Stimulated activated CD4-positive, alpha-beta T cell treated with anti-CD3 and anti-CD28 coated beads, Interleukin-1b, Interleukin-23, amount 100 ng/mL, for 48 hours (primary cell): ENCODE measurements around the gene SHROOM1.

Experiments used
- DNase-seq: peaks from one replicate; pipeline ENCODE4 v3.0.0-alpha.2; 2020

The SHROOM1 gene

DNA sequence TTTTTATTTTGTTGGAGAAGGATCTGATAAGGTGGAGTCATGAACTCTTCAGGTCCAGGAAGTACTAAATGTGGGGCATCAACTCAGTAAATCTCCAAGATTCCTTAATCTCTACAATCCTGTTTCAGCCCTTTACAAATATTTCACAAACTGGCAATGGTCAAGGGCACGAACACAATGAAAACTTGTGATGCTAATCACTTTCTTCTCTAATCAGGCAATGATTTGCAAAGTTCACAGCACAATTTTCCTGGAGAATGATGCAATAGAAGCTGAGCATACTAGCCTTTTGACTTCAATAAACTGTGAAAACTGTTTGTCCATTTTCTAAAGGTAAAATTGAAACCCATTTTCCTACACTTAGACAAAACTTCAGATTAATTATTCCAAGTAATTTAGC, 18.9 kb upstream of the SHROOM1 start:
- DNase-seq: no peak

- no peak for DNase-seq
These were observed 17.8 kb upstream of the SHROOM1 start for GRCh38 chr5:132848270-132848669.

GRCh38 chr5:132841305-132841704, 10.9 kb upstream of the SHROOM1 start:
- DNase-seq: no peak

DNA sequence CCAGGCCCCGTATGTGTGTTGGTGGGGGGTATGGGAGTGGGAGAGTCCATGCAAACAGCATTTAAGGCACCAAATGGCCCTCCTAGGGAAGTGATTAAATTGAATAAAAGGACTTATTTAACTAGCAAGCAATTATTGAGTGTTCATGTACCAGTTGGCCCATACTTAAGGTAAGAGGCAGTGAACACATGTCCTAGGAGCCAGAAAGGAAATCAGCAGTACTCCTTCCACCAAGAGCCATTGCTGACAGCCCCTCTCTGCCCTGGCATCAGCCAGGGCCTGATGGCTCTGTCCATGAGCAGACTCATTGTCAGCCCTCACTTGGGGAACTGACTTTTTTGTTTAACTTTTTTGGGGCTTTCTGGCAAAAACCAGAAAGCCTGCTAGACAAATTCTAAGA, 10.4 kb upstream of the SHROOM1 start:
- no peak for DNase-seq

- no peak for DNase-seq
These were observed 9.9 kb upstream of the SHROOM1 start for GRCh38 chr5:132840313-132840712.

DNA sequence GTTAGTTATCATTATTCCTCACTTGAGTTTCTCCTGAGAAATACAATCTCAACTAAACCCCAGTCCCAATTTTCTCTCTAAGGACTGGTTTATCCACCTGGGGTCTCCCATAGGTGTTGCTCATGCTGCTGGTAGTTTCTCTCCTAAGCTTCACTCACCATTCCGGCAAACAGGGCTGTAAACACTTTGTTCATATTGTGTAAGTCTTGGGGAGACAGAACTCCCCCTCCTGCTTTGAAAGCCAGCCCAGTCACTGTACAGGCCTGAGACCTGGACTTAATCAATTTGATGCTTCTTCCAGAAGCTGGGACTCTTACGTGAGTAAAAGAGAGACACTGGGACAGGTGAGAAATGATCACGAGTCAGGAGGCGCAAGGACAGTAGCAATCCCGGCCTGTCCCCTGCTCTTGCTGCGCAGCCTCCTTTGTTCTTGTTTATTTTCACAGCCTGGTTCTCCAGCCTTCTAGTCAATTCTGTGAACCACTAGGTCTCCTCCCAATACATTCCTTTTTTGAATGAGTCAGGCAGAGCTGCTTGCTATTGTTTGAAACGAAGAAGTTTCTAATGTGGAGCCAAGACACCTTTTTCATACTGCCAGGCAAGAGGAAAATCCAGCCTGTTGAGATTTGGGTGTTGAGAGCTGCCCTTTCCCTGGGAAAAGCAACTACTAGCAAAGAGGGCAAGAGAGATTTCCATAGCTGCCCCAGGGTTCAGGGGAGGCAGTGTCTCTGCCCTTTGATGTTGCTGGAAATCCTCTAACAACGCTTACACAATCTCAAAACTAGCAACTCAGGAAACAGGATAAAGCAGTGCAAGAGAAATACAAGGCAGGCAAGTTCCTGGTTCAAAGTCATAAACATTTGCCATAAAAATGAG, 9.2 kb upstream of the SHROOM1 start:
- DNase-seq: no peak

DNA sequence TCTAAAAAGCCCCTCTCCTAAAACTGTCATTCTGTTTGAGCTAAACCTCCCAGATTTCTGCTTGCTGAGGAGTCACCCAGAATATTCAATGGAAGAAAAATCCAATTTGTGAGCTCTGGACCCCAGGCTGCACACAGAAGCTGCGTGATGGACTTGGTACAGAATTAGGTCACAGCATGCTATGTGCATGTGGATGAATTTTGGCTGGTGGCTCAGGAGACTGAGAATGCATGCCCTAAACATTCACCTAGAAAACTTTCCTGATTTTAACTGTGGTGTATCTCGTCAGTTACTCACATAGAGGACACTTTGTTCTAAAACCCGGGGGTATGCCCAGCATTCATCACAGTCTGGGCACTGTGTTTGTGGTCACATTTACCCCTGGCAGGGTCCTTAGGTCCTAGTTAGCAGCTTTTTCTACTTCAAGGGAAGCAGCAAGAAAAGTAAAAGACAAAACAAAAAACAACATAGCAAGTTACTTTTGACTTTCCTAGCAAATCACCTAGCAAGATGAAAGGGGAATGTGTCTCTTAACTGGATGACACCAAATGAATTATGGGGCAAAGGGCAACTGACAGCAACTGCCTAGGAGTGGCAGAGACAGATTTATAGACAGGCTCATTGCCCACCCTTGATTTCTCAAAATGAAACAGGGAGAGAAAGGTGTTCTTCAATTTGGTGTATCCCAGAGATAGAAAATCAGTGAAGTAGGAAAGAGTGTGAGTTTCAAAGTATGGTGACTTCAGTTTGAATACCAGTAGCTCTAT, 8.3 kb upstream of the SHROOM1 start:
- no peak for DNase-seq

- DNase-seq: no peak
These were observed 7.4 kb upstream of the SHROOM1 start for GRCh38 chr5:132837868-132838267.

GRCh38 chr5:132836852-132837251, 6.4 kb upstream of the SHROOM1 start:
- DNase-seq: no peak

- no peak for DNase-seq
These were observed 3.6 kb upstream of the SHROOM1 start for GRCh38 chr5:132834057-132834456.

- DNase-seq: no peak
These were observed 2.2 kb upstream of the SHROOM1 start for GRCh38 chr5:132832612-132833011.

DNA sequence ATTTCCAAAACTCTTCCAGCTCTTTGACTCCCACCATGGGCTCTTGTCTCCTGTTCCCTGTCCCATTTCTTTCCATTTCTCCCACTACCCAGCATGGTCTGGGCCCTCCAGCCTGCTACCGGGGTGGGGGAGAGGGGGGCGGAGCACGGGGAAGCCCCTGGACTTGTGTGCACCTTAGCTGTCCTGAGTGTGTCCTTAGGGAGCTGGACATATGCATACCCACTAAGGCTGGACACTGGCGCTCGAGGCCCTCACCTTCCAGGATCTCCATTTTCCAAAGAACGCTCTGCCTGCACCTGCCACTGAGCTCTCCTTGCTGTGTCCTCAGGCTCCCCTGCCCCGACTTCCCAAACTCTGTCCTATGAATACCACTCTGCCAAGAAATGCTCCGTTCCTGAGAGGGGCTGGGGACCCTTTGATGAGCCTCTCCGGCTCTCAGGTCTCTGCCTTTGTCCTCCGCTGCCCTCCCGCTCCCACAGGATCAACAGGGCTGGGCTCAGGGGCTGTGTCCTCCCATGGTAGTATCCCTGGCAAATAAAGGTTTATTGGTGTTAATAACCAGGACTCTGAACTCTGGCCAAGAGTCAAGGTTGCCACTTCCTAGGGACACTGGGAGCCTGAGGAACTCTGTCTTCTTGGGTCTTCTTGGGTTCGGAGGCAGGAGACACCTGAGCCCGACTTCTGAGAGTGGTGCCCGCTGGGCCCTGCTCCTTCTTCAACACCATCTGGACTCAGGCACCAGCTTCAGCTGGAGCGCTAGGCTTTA, 831 bp upstream of the SHROOM1 start:
- DNase-seq: no peak

DNA sequence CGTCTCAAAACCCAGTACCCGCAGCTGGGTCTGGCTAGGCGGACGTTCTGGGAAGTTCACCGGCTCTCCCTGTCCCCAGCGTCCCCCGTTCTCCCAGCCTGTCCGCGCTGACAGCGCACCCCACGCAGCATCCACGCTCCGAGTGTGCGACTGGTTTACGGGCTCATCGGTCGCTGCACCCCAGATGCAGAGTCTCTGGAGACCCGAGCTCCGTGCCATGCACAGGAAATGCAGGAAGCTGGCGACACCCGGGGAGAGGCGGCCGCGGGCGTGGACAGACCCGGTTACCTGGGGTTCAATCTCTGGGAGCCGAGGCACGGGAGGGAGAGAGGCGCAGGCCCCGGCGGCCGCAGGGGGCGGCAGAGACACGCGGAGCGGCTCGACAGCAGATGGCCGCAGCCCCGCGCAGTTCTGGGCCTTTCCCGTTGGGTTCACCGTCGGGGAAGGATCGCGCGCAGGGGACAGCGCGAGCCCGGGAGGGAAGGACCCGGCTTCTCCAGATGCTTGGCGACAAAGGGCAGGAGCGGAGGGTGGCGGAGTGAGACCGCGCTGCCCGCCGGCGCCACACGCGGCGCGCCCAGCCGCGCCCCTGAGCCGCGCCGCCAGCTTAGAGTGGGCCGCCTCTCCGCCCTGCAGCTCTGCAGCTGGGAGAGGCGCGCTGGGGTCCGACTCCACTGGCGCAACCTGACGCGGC, 558 bp downstream of the SHROOM1 start:
- DNase-seq: peak; percentile 65

- no peak for DNase-seq
These were observed 1.5 kb downstream of the SHROOM1 start for GRCh38 chr5:132828846-132829494.

- no peak for DNase-seq
These were observed 2.3 kb downstream of the SHROOM1 start for GRCh38 chr5:132827943-132828673.

- no peak for DNase-seq
These were observed 3.9 kb downstream of the SHROOM1 start for GRCh38 chr5:132826424-132827082.

- DNase-seq: no peak
These were observed 4.5 kb downstream of the SHROOM1 start for GRCh38 chr5:132825834-132826391.

- DNase-seq: no peak
These were observed 5.2 kb downstream of the SHROOM1 start for GRCh38 chr5:132825033-132825833.

DNA sequence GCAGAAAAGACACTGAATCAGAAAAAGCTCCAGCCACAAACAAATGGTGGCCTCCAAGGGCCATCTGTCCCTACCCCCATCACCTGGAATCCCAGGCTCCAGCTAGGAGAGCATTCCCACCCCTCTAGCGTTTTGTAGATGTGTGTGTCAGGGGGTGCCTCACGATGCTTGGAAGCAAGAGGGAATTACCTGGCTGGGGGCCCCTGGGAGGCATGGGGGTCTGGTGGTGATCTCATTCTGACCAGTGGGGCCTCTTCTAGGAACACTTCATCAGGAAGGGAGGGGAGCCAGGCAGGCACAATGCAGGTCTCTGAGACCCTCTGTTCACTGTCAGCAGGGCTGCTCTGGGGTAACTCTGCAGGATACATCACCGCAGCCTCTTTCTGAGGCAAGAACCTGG, 6.0 kb downstream of the SHROOM1 start:
- DNase-seq: no peak
